ENCODE data around the gene SLC15A5.

SLC15A5 gene

GRCh38 chr12:16261944-16262475 is 15.5 kb downstream of the SLC15A5 start:
- DNase-seq (ENCODE audit: low read depth in 2 of 2), result no peak

- no peak for DNase-seq (ENCODE audit: low read depth in 2 of 2)
These were observed 17.3 kb downstream of the SLC15A5 start for GRCh38 chr12:16260206-16260605.

GRCh38 chr12:16258963-16259362 is 18.5 kb downstream of the SLC15A5 start:
- no peak for DNase-seq (ENCODE audit: low read depth in 2 of 2)

- DNase-seq (ENCODE audit: low read depth in 2 of 2), result no peak
These were observed 31.2 kb downstream of the SLC15A5 start for GRCh38 chr12:16246264-16246663.

DNA sequence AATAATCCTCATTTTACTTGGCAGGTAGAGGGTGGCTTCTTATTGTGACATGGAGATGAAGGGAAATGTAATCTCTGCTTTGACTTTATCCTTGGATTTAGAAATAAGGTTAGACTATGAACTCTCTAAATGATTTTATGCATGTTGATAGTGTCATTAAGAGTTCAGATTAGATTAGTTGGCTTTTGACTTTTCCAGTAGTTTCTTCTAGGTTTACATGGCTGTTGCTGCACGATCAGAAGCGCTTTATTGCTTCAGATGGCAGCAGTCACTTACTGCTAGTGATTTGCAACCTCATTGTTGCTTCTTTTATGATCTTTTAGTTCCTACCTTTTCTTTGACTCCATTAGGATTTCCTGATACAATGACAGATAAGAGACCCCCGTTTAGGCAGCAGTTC is 32.3 kb downstream of the SLC15A5 start:
- DNase-seq (ENCODE audit: low read depth in 2 of 2), result no peak

DNA sequence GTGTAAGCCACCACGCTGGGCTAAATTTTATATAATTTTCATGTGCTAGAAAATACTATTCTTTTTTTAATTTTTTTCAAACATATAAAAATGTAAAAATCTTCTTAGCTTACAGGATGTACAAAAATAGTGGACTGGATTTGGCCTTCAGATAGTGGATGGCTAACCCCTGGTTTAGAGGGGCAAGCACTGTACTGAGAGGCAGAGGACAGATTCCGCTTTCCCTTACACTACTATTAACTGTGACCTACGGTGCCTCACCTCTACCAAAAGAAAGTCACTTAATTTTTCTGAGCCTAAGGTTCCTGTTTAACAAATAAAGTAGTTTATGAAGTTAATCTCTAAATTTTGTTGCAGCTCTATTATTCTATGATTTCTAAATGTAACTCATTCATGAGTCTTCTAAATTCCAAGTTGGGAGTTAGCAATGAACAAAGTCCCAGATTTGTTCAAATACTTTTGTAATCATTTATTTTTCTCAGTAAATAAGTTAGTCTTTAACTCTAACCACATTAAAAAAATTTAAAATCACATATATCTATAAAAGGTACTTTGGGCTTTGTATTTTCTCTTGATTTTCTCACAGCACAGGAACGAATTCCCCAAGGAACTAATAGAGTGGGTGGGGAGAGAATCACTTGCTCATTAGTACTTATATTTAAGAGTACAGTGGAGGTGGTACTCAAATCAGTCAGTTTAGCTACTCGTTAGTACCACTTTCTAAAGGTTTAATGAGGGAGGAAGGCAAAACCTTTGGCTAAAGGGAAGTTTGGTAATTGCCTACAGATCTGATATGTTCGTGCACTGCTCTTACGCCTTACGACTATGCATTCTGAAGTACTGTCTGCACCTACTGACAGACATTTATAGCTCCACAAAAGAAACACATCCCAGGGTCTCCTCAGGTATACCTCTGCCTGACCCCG is 33.7 kb downstream of the SLC15A5 start:
- no peak for DNase-seq (ENCODE audit: low read depth in 2 of 2)

GRCh38 chr12:16241346-16241745 is 36.1 kb downstream of the SLC15A5 start:
- DNase-seq (ENCODE audit: low read depth in 2 of 2), result no peak

- DNase-seq (ENCODE audit: low read depth in 2 of 2), result no peak
These were observed 38.8 kb downstream of the SLC15A5 start for GRCh38 chr12:16238661-16239060.

- DNase-seq (ENCODE audit: low read depth in 2 of 2), result no peak
These were observed 47.8 kb downstream of the SLC15A5 start for GRCh38 chr12:16229676-16230075.

GRCh38 chr12:16228067-16228466 is 49.4 kb downstream of the SLC15A5 start:
- no peak for DNase-seq (ENCODE audit: low read depth in 2 of 2)

- DNase-seq (ENCODE audit: low read depth in 2 of 2), result no peak
These were observed 51.8 kb downstream of the SLC15A5 start for GRCh38 chr12:16225692-16226091.

- DNase-seq (ENCODE audit: low read depth in 2 of 2), result no peak
These were observed 53.3 kb downstream of the SLC15A5 start for GRCh38 chr12:16224196-16224595.

DNA sequence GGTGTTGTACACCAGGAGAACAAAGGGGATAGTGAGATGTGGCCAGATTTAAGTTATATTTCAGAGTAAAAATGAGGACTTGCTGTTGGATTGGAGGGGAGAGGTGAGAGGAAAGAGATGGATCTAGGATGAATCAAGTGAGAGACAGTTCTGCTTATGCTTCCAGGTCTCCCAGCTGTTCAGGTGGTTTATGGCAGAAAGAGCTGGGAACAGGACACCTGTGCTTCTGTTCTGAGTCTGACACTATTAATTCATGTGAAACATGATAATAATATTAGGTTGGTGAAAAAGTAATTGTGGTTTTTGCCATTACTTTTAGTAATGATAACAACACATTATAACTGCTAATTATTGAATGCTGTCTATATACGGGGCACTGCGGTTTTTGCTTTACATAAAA is 55.7 kb downstream of the SLC15A5 start:
- DNase-seq (ENCODE audit: low read depth in 2 of 2), result no peak

DNA sequence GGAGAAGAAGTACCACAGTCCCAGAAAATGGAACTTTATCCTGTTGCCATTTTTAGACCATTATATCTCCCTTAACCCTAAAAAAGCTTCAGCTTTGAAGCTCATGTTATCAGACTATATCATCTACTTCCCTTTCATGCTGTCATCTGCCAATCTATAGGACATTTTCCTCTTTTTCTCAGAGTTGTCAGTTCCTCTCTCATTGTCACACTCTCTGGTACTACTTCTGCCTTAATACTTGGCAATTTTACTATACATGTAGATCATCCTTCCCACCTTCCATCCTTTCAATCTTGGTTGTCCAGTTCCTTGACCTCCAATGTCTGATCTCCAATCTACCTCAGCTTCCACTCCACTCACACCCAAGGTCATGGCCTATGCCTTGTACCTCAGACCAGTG is 57.4 kb downstream of the SLC15A5 start:
- DNase-seq (ENCODE audit: low read depth in 2 of 2), result no peak

DNA sequence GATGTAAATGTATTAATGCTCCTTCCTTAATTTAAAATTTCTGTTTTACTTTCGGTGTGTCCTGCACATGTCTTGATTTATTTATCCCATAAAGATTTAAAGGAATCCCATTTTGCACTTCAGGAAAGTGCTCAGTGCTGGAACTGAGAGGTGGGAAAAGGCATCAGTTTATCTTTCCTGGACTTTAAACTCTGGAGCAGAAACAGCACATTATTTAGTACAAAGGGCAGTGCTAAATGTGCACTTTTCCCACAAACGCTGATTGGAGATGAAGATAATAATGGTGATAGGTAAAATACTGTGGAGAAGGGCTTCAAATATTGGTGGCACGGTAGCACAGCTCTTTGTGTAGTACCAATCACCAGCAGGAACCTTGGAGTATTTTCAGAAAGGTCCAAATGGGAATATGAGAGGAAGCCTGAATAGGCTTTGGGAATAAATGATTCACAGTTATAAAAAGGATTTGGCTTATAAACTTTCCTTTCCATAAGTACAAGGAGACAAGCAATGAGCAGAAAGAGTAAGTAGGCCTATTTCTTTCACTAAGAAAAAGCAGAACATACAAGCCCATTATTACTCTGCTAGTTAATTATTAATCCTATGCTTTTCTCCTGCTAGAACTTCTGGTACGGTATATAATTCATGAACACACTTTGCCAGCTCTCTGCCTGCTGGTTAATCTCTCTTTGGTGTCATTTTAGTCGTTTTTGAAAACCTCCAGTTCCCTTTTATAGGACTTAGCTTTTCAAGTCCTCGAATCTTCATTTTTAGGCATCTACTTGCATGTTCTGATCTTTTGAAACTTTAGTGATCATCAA is 58.3 kb downstream of the SLC15A5 start:
- no peak for DNase-seq (ENCODE audit: low read depth in 2 of 2)

DNA sequence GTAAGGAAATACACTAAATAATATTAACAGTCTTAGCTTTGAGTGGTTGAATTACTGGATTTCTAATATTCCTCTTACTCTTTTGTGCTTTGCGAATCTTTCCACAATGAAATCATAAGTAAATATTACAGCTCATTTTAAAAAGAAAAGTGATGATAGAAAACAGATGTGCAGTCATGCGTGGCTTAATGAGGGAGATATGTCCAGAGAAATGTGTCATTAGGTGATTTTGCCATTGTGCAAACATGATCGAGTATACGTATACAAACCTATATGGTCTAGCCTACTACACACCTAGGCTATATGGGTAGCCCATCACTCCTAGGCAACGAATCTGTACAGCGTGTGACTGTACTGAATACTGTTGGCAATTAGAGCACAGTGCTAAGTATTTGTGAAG is 59.3 kb downstream of the SLC15A5 start:
- DNase-seq (ENCODE audit: low read depth in 2 of 2), result no peak

GRCh38 chr12:16211731-16212130 is 65.8 kb downstream of the SLC15A5 start:
- no peak for DNase-seq (ENCODE audit: low read depth in 2 of 2)

DNA sequence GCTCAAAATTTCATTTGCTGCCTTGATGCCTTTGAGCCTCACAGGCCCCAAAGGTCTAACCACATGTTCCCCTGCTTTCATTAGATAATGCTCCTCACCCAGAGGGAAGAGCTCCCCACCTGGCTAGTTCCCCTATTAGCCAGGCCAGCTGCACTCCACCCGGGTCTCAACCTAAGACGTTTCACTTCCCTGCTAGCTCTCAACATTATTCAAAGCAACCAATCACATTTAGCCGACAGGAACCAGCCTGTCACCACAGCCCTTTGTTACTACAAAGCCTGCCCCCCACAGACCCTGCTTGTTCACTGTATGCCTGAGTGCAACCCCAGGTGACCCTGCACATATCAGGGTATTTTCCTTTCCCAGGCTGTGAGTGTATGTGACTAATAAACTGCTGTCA is 78.6 kb downstream of the SLC15A5 start:
- no peak for DNase-seq (ENCODE audit: low read depth in 2 of 2)

- DNase-seq (ENCODE audit: low read depth in 2 of 2), result no peak
These were observed 79.9 kb downstream of the SLC15A5 start for GRCh38 chr12:16197600-16197999.

DNA sequence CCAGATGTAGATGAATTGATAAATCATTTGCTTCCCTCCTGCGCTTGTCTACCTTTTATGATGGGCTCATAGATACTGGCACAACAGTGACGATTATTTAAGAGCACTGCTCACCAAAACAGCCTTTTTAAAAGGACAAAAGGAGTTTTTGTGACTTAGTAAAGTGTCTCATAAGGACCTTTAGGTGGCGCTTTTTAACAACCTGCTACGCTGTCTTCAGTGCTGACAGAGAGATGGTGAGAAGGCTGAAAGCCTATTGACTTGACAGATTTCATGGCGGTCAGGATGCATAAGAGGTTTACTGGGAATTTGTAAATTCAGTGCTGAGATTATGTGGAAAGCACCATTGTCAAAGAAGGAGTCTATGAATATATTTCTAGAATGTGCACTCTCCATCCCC is 87.6 kb downstream of the SLC15A5 start:
- no peak for DNase-seq (ENCODE audit: low read depth in 2 of 2)

GRCh38 chr12:16187660-16188059 is 89.8 kb downstream of the SLC15A5 start:
- DNase-seq (ENCODE audit: low read depth in 2 of 2), result no peak

GRCh38 chr12:16184681-16185080 is 92.8 kb downstream of the SLC15A5 start:
- DNase-seq (ENCODE audit: low read depth in 2 of 2), result no peak

- DNase-seq (ENCODE audit: low read depth in 2 of 2), result no peak
These were observed 93.9 kb downstream of the SLC15A5 start for GRCh38 chr12:16183541-16183940.
